OCI-LY3 (cell line): ENCODE data around the gene SH3BP2.

Experiments
- CTCF ChIP-seq: fragments of 200-600, 300-600 bp; sonication (generic); IDR thresholded peaks from 2 replicates; pipeline ENCODE4 v1.5.1; 2014; ENCODE audit warnings: antibody characterized with exemption, low read length, low read depth
- EZH2phosphoT487 ChIP-seq: fragments of 200-600 bp; shearing (Covaris generic); IDR thresholded peaks from 2 replicates; pipeline ENCODE4 v1.6.1; 2018; ENCODE audit warnings: antibody characterized with exemption, mixed run types, low read depth

- TF ChIP-seq CTCF: no peak
- TF ChIP-seq EZH2phosphoT487: no peak
These were observed 37.8 kb upstream of the SH3BP2 start for GRCh38 chr4:2754848-2755819.
